ENCODE measurements around the gene ALG6. TPM values are rescaled to one million over a fixed set of nuclear protein-coding genes. Genes with fewer than 3 reads are reported as not detected.

ALG6 gene
- total RNA-seq, 1 experiment from 2014 or later, result 5.4 TPM

- Mint-ChIP-seq H3K36me3 (ENCODE audit: insufficient read depth, unreplicated experiment) (no peaks in the 10 kb centered on the region), H3K9me3 (ENCODE audit: unreplicated experiment) (no peaks in the 10 kb centered on the region), H3K4me3 (ENCODE audit: unreplicated experiment) (no peak overlapping the region), H3K27me3 (ENCODE audit: insufficient read depth, unreplicated experiment) (peaks cover 33% of the 10 kb centered on the region), H3K27ac (ENCODE audit: low read depth, unreplicated experiment) (no peak overlapping the region), H3K4me1 (ENCODE audit: insufficient read depth, unreplicated experiment) (no peaks in the 10 kb centered on the region)
- ChIA-PET POLR2A (no interaction called here), CTCF (interaction anchor here (0.6 to 2.5 kb wide), 7 partner anchors 8 to 1043 kb away, joined by 3 to 18 read pairs (median 4); no protein-coding TSS in a partner anchor)
- BruUV-seq (replicated peaks), result no TSS peak
- no peak for DNase-seq (ENCODE audit: unreplicated experiment)
- TF ChIP-seq CTCF (IDR thresholded peaks at IDR 0.05; ENCODE audit: unreplicated experiment), result no peak
- intact Hi-C loops (cut with micrococcal nuclease), result loop anchor here (5.0 kb wide), 1 partner anchor 194 kb away; the partner anchor contains the start of genes EFCAB7 and ITGB3BP
Observed at GRCh38 chr1:63328781-63329180, 38.6 kb upstream of the ALG6 start.

GRCh38 chr1:63329621-63330330, 37.7 kb upstream of the ALG6 start:
- Mint-ChIP-seq H3K4me1 (ENCODE audit: insufficient read depth, unreplicated experiment) (no peaks in the 10 kb centered on the region), H3K27me3 (ENCODE audit: insufficient read depth, unreplicated experiment) (peaks cover 43% of the 10 kb centered on the region), H3K4me3 (ENCODE audit: unreplicated experiment) (no peak overlapping the region), H3K9me3 (ENCODE audit: unreplicated experiment) (no peaks in the 10 kb centered on the region), H3K36me3 (ENCODE audit: insufficient read depth, unreplicated experiment) (no peaks in the 10 kb centered on the region), H3K27ac (ENCODE audit: low read depth, unreplicated experiment) (no peak overlapping the region)
- no peak for TF ChIP-seq CTCF (IDR thresholded peaks at IDR 0.05; ENCODE audit: unreplicated experiment)
- DNase-seq (ENCODE audit: unreplicated experiment), result no peak
- ChIA-PET CTCF (interaction anchor here (0.6 to 1.0 kb wide), 5 partner anchors 13 to 807 kb away, joined by 3 to 7 read pairs (median 3); no protein-coding TSS in a partner anchor), POLR2A (no interaction called here)
- intact Hi-C loops (cut with micrococcal nuclease), result loop anchor here (5.0 kb wide), 1 partner anchor 193 kb away; the partner anchor contains the start of genes EFCAB7 and ITGB3BP
- BruUV-seq (replicated peaks), result no TSS peak

- Mint-ChIP-seq H3K4me1 (ENCODE audit: insufficient read depth, unreplicated experiment) (no peaks in the 10 kb centered on the region), H3K27me3 (ENCODE audit: insufficient read depth, unreplicated experiment) (peaks cover 50% of the 10 kb centered on the region), H3K27ac (ENCODE audit: low read depth, unreplicated experiment) (no peak overlapping the region), H3K36me3 (ENCODE audit: insufficient read depth, unreplicated experiment) (no peaks in the 10 kb centered on the region), H3K4me3 (ENCODE audit: unreplicated experiment) (no peak overlapping the region), H3K9me3 (ENCODE audit: unreplicated experiment) (no peaks in the 10 kb centered on the region)
- DNase-seq (ENCODE audit: unreplicated experiment), result no peak
- no peak for TF ChIP-seq CTCF (IDR thresholded peaks at IDR 0.05; ENCODE audit: unreplicated experiment)
- no TSS peak for BruUV-seq (replicated peaks)
- intact Hi-C loops (cut with micrococcal nuclease), result no loop called here
- ChIA-PET POLR2A (no interaction called here), CTCF (interaction anchor here (0.6 to 1.2 kb wide), 3 partner anchors 111 to 806 kb away, joined by 3 read pairs; no protein-coding TSS in a partner anchor)
Observed at GRCh38 chr1:63330331-63330916, 37.0 kb upstream of the ALG6 start.

GRCh38 chr1:63342402-63342801, 25.0 kb upstream of the ALG6 start:
- TF ChIP-seq CTCF (IDR thresholded peaks at IDR 0.05; ENCODE audit: unreplicated experiment), result no peak
- CTCF ChIA-PET, result interaction anchor here (0.7 to 1.0 kb wide), 2 partner anchors 15 to 23 kb away, joined by 3 read pairs; no protein-coding TSS in a partner anchor
- Mint-ChIP-seq H3K4me3 (ENCODE audit: unreplicated experiment) (no peak overlapping the region), H3K27me3 (ENCODE audit: insufficient read depth, unreplicated experiment) (no peaks in the 10 kb centered on the region), H3K27ac (ENCODE audit: low read depth, unreplicated experiment) (no peak overlapping the region), H3K4me1 (ENCODE audit: insufficient read depth, unreplicated experiment) (no peaks in the 10 kb centered on the region), H3K9me3 (ENCODE audit: unreplicated experiment) (no peaks in the 10 kb centered on the region), H3K36me3 (ENCODE audit: insufficient read depth, unreplicated experiment) (no peaks in the 10 kb centered on the region)
- intact Hi-C loops (cut with micrococcal nuclease), result no loop called here
- POLR2A ChIA-PET, result interaction anchor here (0.6 to 0.8 kb wide), 2 partner anchors 8 to 160 kb away, joined by 3 read pairs; no protein-coding TSS in a partner anchor
- BruUV-seq (replicated peaks), result no TSS peak
- no peak for DNase-seq (ENCODE audit: unreplicated experiment)
